ENCODE results near the gene RAB40B.

Gene RAB40B

DNA sequence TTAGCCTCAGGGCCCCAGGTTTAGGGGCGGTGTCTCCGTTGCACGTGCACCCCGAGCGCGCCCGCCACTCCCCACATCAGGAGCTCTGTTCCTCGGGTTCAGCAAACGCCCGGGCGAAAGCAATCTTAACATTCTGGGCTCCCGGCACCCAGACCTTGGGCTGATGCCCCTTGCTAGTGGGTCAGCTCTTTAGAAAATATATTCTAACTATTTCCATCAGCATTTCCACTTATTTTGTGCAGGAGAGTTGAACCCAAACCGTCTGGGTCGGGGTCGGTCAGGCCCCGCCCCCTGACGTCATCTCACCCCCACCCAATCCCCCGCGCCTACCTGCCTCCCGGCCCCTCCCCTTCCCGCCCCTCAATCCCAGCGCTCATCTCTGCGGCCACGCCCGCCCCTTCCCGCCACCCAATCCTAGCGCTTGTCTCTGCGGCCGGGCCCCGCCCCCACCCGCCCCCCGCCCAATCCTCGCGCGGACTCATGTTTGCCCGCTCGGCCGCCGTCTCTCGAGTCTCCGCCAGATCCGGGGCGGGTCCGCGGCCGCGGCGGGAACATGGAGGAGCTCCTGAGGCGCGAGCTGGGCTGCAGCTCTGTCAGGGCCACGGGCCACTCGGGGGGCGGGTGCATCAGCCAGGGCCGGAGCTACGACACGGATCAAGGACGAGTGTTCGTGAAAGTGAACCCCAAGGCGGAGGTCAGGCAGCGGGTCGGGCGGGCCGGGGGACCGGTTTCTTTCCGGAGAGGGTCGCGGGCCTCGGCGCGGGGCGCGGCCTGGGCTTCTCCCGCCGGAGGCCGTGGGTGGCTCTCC lies 17.9 kb upstream of the RAB40B start, which contains the start of gene FN3KRP:
Gene FN3KRP (plus strand): TSS at position 504 of the 808 bp plus-strand sequence. CDS start 50 bp downstream, at position 554.
- peak; percentile 96 for DNase-seq

DNA sequence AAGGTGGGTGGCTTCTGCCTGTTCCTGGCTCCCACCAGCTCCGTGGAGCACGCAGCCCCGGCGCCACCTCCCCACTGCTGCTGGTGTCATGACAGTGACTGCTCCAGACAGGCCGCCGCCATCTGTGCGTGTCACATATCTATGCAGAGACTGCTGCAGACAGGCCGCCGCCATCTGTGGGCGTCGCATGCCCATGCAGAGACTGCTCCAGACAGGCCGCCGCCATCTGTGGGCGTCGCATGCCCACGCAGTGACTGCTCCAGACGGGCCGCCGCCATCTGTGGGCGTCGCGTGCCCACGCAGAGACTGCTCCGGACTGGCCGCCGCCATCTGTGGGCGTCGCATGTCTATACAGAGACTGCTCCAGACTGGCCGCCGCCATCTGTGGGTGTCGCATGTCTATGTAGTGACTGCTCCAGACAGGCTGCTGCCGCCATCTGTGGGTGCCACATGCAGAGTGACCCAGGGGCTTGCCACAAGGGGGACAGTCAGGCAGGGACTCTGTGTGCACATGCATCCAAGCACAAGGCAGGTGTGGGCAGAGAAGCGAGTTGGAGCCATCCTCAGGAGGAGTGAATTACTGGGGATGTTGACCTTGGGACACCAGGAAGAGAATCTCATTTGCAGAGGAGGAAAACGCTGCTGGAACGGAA lies 14.7 kb upstream of the RAB40B start:
- no peak for DNase-seq

DNA sequence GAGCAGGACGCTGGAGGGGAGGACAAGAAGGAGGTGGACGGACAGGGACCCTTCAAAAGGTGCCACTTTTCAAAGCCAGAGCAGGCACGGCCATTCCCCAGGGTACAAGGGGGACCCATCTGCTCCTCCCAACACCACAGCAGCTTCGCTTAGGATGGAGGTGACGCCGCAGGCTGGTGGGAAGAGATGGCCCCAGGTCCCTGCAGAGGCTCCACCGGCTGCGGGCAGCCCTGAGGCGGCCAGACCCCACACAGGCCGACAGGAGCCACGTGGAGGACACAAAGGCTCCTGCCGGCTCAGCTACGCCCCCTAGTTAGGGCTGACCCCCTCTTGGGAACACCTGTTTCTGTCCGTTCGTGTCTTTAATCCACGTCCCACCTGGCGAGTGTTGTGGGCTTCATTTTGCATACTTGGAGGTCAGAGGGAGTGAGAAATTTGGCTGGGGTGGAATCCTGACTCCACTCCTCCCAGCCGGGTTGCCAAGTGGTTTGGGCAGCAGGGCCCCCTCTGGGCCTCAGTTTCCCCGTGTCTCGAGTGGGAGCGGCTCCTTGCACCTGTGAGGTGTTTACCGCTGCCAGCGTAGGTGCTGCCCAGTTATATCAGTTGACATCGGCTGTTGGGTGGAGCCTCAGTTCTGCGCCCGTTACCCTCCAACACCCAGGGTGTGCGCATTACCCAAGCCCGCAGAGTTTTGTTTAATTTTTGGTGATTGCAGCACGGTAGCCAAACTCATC lies 12.2 kb upstream of the RAB40B start:
- DNase-seq: no peak

DNA sequence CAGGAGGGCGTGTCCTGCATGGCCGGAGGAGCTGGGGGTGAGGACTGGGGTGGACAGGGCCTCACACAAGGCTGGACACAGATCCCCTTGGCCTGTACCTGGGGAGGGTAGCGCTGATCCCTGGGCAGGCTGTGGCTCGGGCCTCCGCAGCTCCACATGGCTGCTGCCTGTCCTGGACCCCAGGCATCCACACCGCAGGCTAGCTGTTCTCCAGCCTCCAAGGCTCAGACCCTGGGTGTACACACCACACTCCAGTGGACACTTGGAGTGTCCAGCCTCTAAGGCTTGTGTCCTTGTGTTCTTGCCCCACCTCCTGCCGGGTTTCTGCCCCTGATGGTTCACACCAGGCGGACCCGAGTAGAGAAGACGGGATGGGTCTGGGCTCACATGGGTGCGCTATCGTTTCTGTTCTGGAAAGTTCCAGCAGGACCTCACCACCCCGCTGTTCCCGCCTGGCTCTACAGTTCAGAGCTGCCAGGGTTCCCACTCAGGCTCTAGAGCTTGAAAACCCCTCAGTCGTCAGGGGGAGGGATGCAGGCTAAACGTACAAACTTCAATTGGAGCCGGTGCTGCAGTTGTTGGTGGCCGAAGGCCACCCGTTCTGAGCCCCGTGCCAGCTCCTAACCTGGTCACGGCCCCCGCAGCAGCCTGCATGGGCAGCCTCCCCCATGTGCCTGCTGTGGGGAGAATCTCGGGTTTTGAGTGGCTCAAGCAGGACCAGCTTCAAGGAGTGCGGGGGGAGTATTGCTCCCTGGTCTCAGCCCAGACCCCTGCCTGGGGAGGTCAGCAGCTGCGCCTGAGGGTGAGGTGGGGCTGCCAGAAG lies 11.4 kb upstream of the RAB40B start:
- DNase-seq: no peak

DNA sequence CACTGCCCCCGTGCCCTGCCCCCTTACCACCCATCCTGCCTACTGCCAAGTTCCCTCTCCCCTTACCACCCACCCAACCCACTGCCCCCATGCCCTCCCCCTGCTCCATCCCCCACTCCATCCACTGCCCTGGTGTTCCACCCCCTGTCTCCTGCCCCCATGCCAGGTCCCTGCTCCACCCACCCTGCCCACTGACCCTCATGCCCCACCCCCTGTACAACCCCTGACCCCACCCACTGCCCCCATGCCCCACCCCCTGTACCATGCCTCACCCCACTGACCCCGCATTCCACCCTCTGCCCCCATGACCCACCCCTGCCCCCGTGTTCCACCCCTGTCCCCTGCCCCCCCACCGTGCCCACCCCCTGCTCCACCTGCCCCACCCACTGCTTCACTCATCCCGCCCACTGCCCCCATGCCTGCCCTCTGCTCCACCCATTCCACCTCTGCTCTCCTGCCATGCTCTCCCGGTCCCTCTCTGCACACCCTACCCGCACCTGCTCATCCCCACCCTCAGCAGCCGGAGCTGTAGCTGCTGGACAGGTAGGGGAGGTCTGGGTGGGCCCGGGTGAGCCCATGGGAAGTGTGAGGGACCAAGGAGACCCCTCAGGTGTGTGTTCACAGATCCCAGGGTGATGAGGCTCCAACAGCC lies 10.7 kb upstream of the RAB40B start:
- no peak for DNase-seq

DNA sequence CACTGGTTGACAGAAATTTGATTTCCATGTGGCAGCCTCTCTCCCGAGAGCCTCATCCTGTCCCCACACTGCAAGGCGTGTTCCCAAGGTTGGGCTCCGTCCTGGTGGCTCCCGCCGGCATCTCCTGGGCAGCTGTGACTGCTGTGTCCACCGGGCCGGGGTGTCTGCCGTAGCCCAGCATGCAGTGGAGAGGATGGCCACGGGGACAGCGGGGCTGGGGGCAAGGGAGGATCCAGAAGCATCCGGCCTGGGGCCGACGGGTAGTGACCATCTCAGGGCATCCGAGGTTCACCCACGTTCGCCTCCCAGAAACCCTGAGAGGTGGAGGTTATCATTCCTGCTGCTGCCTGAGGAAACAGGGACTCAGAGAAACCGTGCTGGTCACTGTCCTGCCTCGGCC lies 7.3 kb upstream of the RAB40B start:
- no peak for DNase-seq

DNA sequence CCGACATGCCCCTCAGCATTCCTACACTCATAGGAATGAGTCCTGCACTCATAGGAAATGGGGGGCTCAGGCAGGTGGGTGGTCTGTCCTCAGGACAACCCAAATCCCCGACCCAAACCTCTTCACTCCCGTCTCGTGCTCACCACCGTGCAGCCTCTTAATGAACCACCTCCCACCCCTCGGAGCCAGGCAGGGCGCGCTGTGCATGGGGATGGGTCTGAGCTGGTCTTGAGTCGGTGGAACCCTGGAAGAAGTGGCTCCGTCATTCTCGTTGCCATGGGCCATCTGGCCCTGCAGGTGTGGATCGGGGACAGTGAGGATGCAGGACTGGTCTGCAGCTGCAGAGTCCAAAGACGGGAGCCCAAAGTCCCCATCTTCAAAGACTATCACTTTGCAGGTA lies 6.4 kb upstream of the RAB40B start:
- no peak for DNase-seq

DNA sequence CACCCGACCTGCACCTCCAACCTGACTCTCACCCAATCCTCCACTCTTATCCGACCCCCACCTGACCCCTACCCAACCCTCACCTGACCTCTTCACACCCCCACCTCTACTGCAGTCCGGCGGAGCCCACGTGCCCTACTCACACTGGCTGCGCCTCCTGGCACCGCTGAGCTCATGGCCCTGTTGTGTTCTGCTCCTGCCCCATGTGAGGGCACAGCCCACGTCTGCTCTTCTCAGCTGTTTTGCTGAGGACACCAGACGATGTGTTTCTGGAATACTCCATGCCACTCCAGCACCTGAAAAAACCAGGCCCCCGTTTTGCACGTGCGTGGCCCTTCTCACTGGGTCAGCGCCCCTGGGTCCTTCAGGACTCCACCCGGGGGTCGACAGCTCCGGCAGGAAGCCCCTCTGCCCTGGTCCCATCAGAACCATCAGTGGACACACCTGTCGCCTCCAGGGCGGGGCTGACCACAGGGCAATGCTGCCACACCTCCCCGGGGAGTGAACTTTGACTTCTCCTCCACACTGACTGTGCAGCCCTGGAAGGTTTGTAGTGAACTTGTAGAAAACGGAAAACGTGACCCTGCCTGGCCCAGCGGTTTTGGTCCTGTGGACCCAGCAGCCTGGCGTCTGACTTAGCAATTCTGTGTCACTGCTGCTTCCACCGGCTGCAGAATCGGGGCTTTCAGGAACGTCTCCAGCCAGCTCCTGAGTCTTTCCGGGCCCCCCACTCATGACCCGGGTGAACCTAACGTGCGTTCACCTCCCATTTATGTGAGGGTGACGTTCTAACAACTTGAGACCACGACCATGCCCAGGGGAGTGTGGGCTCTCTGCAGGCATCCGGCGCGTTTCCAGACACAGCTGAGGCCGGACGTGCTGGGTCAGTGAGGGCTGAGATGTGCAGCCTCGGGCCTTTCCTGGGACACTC lies 5.7 kb upstream of the RAB40B start:
- DNase-seq: no peak

DNA sequence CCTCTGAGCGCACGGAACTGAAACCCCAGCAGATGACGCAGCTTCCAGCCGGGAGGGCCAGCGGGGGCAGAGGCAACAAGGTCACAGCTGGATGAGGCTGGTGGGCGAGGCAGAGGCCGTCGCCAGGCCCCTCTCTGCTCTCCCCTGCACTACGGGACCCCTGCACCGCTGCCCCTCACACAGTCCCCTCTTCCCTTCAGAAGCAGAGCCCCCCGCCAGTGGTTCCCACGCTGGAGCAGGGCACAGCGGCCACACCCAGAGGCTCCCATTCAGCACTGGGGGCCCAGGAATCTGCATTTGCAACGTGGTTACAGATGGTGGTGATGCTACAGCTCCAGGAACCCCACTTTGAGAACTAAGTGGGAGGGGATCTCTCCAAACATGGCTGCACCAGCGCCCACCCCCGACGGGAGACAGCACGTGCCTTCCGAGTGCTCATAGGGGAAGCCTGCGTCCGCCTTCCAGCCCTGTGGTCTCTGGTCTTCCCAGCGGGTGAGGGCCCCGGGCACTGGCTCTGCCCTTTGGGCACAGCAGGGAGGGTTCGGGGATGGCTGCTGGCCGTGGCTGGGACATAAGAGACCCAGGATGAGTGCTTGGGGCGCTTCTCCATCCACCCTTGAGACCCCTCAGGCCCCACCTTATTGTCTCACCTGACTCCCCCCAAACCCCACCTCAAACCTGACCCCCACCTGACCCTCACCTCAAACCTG lies 4.7 kb upstream of the RAB40B start:
- DNase-seq: no peak

DNA sequence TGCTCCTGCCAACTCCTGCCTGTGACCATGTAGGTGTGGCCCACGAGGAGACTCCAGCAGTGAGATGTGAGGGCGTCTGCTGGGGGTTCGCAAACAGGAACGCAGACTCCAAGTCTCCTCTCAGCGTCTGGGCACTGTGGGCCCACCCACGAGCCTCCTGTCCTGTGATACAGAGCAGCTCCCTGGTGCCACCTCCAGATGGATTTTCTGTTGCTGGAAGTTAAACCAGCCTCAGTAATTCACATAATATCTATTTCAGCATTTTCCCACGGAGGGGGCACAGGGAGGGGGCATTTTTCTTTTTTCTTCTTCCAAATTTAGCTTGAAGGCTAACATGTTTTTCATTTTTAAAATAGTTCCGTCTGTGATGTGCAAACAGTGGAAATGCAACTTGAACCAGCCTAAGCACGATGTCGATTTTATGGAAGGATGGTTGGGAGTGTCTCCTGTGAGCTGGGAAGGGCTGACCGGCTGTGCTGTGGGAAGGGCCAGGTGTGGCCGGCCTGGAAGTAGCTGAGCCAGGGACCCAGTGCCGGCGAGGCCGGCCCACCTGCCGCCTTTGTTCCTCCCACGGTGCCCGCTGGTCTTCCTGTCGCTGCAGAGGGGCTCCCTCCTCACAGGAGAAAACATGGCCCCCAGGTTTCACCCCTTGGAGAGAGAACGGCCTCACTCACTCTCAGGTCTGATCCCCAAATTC lies 3.9 kb upstream of the RAB40B start:
- no peak for DNase-seq

DNA sequence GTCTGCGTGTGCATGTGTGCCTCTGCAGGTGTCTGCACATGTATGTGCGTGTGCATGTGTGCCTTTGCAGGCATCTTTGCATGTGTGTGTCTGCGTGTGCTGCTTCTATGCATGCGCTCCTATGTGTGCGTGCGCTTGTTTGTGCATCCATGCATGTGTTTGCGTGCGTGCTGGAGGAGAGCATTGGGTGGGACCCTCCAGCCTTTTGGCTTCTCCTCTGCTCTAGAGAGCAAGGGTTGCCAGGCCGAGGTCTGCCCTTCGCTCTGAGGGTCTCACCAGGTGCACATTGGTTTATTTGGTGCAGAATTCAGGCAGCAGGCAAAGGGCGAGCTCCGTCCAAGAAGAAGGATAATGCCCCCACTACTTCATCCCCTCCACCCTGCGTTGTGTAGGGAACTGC lies 1.1 kb upstream of the RAB40B start:
- no peak for DNase-seq

DNA sequence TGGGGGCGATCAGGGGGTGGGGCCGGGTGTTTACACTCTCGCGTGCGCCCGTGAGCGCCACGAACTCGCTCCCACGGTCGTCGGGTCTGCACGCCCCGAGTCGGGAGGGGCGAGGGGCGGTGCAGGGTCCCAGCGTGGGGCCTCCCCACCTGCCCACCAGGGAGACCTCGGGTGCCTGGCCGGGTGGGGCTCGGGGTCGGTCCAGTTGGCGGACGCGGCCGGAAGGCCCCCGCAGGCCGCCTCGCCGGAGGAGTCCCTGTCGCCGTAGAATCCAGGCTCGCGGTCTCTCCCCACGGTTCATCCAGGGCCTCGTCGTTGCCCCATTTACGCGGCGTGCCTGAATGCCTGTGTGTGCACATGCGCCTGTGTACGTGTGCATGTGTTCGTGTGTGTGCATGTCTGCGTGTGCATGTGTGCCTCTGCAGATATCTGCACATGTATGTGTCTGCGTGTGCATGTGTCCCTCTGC lies 510 bp upstream of the RAB40B start:
- DNase-seq: no peak

DNA sequence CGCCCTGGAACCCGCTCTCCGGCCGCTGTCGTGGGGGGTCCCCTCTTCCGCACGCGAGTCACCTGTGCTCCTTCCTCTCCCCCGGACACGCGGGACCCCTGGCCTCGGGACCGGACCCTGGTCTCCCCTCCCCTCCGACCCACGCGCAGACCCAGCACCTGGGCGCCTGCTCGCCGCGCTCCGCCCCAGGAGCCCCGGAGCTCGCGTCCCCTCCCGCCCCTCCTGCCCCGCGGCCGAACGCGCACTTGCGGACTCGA lies 762 bp downstream of the RAB40B start:
- DNase-seq: no peak

DNA sequence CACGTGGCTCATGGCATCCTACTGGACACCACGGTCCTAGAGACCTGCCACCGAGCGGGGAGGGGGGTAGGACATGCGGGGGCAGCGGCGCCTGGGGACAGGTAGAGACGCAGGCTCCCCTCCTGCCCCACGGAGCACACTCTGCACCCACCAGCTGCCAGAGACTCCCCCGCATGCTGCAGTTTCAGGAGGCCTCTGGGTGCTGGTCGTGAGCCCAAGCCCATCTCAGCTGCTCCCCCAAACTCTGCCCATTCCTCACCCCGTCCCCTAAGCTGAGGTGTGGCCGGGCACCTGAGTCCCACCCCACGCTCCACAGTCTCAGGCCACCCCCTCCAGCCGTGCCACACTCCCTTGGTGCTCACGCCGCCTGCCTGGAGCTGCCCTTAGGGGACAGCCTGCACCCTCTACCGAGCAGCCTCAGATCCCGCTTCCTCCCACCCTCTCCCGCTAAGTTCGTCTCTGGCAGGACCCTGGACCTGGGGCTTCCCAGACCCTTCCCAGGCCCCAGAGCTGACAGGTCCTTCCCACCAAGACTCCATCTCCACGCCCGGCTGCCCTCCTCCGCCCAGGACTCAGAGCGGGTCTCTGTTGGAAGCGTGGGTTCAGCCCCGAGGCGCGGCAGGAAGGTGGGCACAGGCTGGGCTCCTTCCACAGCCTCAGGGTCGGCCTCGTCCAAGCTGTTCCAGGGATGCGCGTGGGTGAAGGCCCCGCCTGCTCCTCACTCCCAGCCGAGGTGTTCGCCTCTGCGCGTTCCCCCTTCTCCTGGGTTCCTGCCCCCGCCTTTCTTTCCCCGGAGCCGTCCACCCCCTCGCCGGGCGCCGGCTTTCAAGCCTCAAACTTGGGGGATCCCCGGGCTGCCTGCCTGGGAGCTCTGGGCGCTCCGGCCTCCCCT lies 1.3 kb downstream of the RAB40B start:
- DNase-seq: no peak

DNA sequence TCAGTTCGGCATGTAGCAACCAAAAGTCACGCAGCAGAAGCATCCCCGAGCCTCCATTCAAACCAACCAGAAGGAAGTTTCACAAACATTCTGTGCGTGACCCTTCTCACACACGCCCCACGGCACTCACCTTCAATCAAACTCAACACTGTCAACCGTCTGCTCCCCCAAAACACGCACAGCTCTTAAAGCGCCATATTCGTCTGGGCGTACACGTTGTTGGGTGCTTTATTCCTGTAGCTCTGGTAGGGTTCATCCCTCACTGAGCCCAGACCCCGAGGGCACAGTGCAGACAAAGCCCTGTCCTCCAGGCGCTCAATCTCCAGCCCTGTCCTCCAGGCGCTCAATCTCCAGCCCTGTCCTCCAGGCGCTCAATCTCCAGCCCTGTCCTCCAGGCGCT lies 2.2 kb downstream of the RAB40B start:
- no peak for DNase-seq

DNA sequence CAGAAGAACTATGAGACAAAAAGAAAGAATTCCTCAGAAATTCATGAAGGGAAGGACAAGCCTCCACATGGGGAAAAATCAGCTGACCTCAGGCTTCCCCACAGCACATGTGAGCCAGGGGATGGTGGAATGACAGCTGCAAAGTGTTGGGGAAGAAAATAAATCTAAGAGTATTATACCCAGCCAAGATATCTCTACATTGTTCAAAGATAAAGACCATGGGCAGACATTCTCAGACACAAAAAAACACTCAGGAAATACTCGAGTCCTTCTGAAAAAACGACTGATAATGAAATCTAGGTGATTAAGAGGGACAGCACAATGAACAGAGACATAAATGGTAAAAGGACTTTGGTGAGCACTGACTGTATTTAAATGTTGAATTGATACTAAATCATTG lies 3.9 kb downstream of the RAB40B start:
- DNase-seq: no peak

DNA sequence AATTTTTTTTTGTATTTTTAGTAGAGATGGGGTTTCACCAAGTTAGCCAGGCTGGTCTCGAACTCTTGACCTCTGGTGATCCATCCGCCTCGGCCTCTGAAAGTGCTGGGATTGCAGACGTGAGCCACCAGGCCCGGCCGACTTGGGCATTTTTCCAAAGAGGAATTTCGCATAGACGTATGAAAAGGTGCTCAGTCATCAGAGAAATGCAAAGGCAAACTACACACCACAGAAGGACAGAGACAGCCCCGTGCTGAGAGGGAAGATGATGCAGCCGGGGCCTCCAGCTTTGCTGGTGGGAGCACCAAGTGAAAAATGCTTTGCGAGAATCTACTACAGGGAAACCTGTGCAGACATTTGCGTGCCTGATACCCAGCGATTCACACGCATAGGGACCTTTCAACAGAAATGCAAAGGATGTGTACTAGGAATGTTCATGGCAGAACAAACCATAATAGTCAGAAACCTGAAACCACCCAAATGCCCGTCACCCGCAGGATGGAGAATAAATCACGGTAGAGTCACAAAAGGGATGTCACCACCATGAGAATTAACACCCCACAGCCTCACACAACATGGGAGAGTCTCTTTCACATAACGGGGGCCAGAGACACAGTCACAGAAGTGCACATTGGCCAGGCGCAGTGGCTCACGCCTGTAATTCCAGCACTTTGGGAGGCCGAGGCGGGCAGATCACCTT lies 5.2 kb downstream of the RAB40B start:
- DNase-seq: no peak

DNA sequence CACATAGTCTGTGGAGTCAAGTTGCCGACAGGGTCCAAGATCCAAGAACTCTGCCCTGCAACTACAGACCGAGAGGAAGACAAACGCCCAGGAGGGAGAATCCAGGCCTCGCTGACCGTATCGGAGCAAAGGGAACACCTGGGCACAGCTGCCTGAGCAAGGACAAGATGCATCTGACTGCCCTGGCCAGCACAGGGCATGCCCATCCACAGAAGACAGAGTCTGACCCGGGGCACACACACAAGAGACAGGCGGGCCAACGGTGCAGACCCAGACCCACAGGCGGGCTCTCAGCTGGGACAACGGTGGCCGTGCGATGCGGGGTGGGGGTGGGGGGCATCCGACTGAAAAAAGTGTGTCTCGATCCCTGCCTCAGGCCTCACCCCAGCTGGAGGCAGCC lies 6.2 kb downstream of the RAB40B start:
- DNase-seq: no peak
